ENCODE results near the gene SLC38A9. TPM values are rescaled to one million over a fixed set of nuclear protein-coding genes. Genes with fewer than 3 reads are reported as not detected.

SLC38A9 gene
- total RNA-seq, 2 donors from 2014 or later, result 16.6 to 19.6 TPM

GRCh38 chr5:55604611-55605067, 107.5 kb downstream of the SLC38A9 start:
- Histone ChIP-seq H3K4me3 (no peak overlapping the region), H3K27ac (peak overlapping the region; percentile 94), H3K27me3 (replicated peaks; ENCODE audit: insufficient read depth) (no peaks in the 10 kb centered on the region), H3K4me1 (ENCODE audit: control insufficient read depth in 1 of 2, low read depth in 2 of 2) (peaks cover 37 to 56% of the 10 kb centered on the region in 2 donors), H3K36me3 (no peaks in the 10 kb centered on the region), H3K9me3 (no peaks in the 10 kb centered on the region)
- DNase-seq (ENCODE audit: low spot score) (no peak), ATAC-seq (ENCODE audit: insufficient number of reproducible peaks, low FRiP score, low read depth) (no peak)
- TF ChIP-seq CTCF (IDR thresholded peaks at IDR 0.05), result no peak

- DNase-seq (ENCODE audit: low spot score), result no peak
- no peaks in the 10 kb centered on the region for H3K9me3 ChIP-seq
- no peaks in the 10 kb centered on the region for H3K27me3 ChIP-seq (replicated peaks; ENCODE audit: insufficient read depth)
- H3K4me3 ChIP-seq, result no peak overlapping the region
- no peak for TF ChIP-seq CTCF (IDR thresholded peaks at IDR 0.05)
- H3K36me3 ChIP-seq, result no peaks in the 10 kb centered on the region
- peaks cover 37 to 63% of the 10 kb centered on the region in 2 donors for H3K4me1 ChIP-seq (ENCODE audit: control insufficient read depth in 1 of 2, low read depth in 2 of 2)
- ATAC-seq (ENCODE audit: insufficient number of reproducible peaks, low FRiP score, low read depth), result no peak
- H3K27ac ChIP-seq, result peak overlapping the region; percentile 94
These were observed 108.2 kb downstream of the SLC38A9 start for GRCh38 chr5:55603922-55604321.

- H3K36me3 ChIP-seq, result no peaks in the 10 kb centered on the region
- TF ChIP-seq CTCF (IDR thresholded peaks at IDR 0.05), result no peak
- no peak for DNase-seq (ENCODE audit: low spot score)
- H3K27me3 ChIP-seq (replicated peaks; ENCODE audit: insufficient read depth), result no peaks in the 10 kb centered on the region
- no peaks in the 10 kb centered on the region for H3K9me3 ChIP-seq
- ATAC-seq (ENCODE audit: insufficient number of reproducible peaks, low FRiP score, low read depth), result no peak
- peak overlapping the region; percentile 26 for H3K4me3 ChIP-seq
- H3K27ac ChIP-seq, result peak overlapping the region; percentile 94
- peaks cover 48 to 83% of the 10 kb centered on the region in 2 donors for H3K4me1 ChIP-seq (ENCODE audit: control insufficient read depth in 1 of 2, low read depth in 2 of 2)
These were observed 110.5 kb downstream of the SLC38A9 start for GRCh38 chr5:55601628-55602027.

GRCh38 chr5:55601204-55601618, 110.9 kb downstream of the SLC38A9 start:
- H3K27ac ChIP-seq, result peak overlapping the region; percentile 94
- peak; percentile 75 for ATAC-seq (ENCODE audit: insufficient number of reproducible peaks, low FRiP score, low read depth)
- no peaks in the 10 kb centered on the region for H3K9me3 ChIP-seq
- H3K27me3 ChIP-seq (replicated peaks; ENCODE audit: insufficient read depth), result no peaks in the 10 kb centered on the region
- peak; percentile 79 for DNase-seq (ENCODE audit: low spot score)
- peaks cover 49 to 84% of the 10 kb centered on the region in 2 donors for H3K4me1 ChIP-seq (ENCODE audit: control insufficient read depth in 1 of 2, low read depth in 2 of 2)
- H3K4me3 ChIP-seq, result peak overlapping the region; percentile 26
- TF ChIP-seq CTCF (IDR thresholded peaks at IDR 0.05), result no peak
- no peaks in the 10 kb centered on the region for H3K36me3 ChIP-seq

- H3K27me3 ChIP-seq (replicated peaks; ENCODE audit: insufficient read depth), result no peaks in the 10 kb centered on the region
- peaks cover 49 to 84% of the 10 kb centered on the region in 2 donors for H3K4me1 ChIP-seq (ENCODE audit: control insufficient read depth in 1 of 2, low read depth in 2 of 2)
- no peaks in the 10 kb centered on the region for H3K36me3 ChIP-seq
- no peaks in the 10 kb centered on the region for H3K9me3 ChIP-seq
- no peak for ATAC-seq (ENCODE audit: insufficient number of reproducible peaks, low FRiP score, low read depth)
- peak overlapping the region; percentile 94 for H3K27ac ChIP-seq
- TF ChIP-seq CTCF (IDR thresholded peaks at IDR 0.05), result no peak
- DNase-seq (ENCODE audit: low spot score), result no peak
- H3K4me3 ChIP-seq, result peak overlapping the region; percentile 26
These were observed 111.5 kb downstream of the SLC38A9 start for GRCh38 chr5:55600497-55601203.
